Uterus (tissue), 4 donors: ENCODE results near the gene NPHP4. TPM values are rescaled to one million over a fixed set of nuclear protein-coding genes. Genes with fewer than 3 reads are reported as not detected.

ENCODE experiments used
- DNase-seq, 2 donors: peaks; one replicate each; pipeline ENCODE4 v3.0.0-alpha.2; 2019 to 2020
- H3K27ac ChIP-seq, 2 donors: fragments of 200-600 bp; sonication (generic); 1 replicate in 1 of 2; 2 replicates in 1 of 2; pipeline ENCODE4 v1.5.1; 2016 to 2018
- H3K27me3 ChIP-seq, 2 donors: fragments of 200-600 bp; sonication (generic); one replicate each; pipeline ENCODE4 v1.5.1; 2018 to 2019; ENCODE audit warnings: control low read depth in 1 of 2
- H3K36me3 ChIP-seq, 2 donors: fragments of 200-600 bp; sonication (generic); one replicate each; pipeline ENCODE4 v1.5.1; 2019; ENCODE audit warnings: control low read depth in 1 of 2
- H3K4me1 ChIP-seq, 2 donors: fragments of 200-600 bp; sonication (generic); one replicate each; pipeline ENCODE4 v1.5.1; 2018 to 2019; ENCODE audit warnings: control low read depth in 1 of 2
- H3K4me3 ChIP-seq, 2 donors: fragments of 200-600 bp; sonication (generic); 1 replicate in 1 of 2; 2 replicates in 1 of 2; pipeline ENCODE4 v1.5.1; 2018 to 2019; ENCODE audit warnings: mild to moderate bottlenecking in 1 of 2
- H3K9me3 ChIP-seq, 2 donors: fragments of 200-600 bp; sonication (generic); one replicate each; pipeline ENCODE4 v1.5.1; 2019; ENCODE audit warnings: control low read depth in 1 of 2
- CTCF ChIP-seq, 4 experiments: fragments of 200-600 bp in 2 of 4; fragments of 450-650 bp in 2 of 4; sonication (generic) in 2 of 4; IDR thresholded peaks; one replicate each; pipeline ENCODE4 v1.5.1; 2016 to 2019; ENCODE audit warnings: antibody characterized with exemption in 4 of 4, mild to moderate bottlenecking in 2 of 4, moderate library complexity in 1 of 4
- POLR2A ChIP-seq, 2 donors: fragments of 450-650 bp; IDR thresholded peaks; one replicate each; pipeline ENCODE4 v1.6.1; 2016; ENCODE audit warnings: antibody characterized with exemption in 2 of 2, mild to moderate bottlenecking in 1 of 2, moderate library complexity in 1 of 2
- intact Hi-C: fragments of 100-400 bp; cut with DNase I; formaldehyde crosslinking; loops from one replicate; pipeline ENCODE4 v1.15.1; 2023; ENCODE audit warnings: low total_unique reads
- total RNA-seq, 4 donors: library from RNA; depleted of rRNA in 3 of 4; stranded (reverse); fragments of >200 nt in 3 of 4; gene quantifications; one replicate each; pipeline versions ENCODE4 v1.1.0 to v1.2.4, GENCODE V29; 2014 to 2023
- donor health status: DM: yes; HTN: yes; CAD: no.

Gene NPHP4
- total RNA-seq, 4 donors from 2014 or later: 1.3 to 16.2 (median 7.0) TPM

- Histone ChIP-seq H3K9me3 (no peaks in the 10 kb centered on the region), H3K4me1 (no peaks in the 10 kb centered on the region), H3K27ac (no peak overlapping the region), H3K36me3 (no peaks in the 10 kb centered on the region), H3K27me3 (no peaks in the 10 kb centered on the region), H3K4me3 (no peak overlapping the region)
- TF ChIP-seq CTCF (IDR thresholded peaks at IDR 0.05): no peak
- no peak for TF ChIP-seq POLR2A (IDR thresholded peaks at IDR 0.05)
- DNase-seq: no peak
- intact Hi-C loops: no loop called here
These were observed 117.7 kb downstream of the NPHP4 start for GRCh38 chr1:5874416-5875110.

- no peak overlapping the region for H3K27ac ChIP-seq
- intact Hi-C loops: no loop called here
- no peak overlapping the region for H3K4me3 ChIP-seq
- H3K36me3 ChIP-seq: no peaks in the 10 kb centered on the region
- no peaks in the 10 kb centered on the region for H3K9me3 ChIP-seq
- DNase-seq: no peak
- no peaks in the 10 kb centered on the region for H3K27me3 ChIP-seq
- TF ChIP-seq POLR2A (IDR thresholded peaks at IDR 0.05): no peak
- no peak for TF ChIP-seq CTCF (IDR thresholded peaks at IDR 0.05)
- H3K4me1 ChIP-seq: no peaks in the 10 kb centered on the region
These were observed 118.7 kb downstream of the NPHP4 start for GRCh38 chr1:5873556-5873955.

DNA sequence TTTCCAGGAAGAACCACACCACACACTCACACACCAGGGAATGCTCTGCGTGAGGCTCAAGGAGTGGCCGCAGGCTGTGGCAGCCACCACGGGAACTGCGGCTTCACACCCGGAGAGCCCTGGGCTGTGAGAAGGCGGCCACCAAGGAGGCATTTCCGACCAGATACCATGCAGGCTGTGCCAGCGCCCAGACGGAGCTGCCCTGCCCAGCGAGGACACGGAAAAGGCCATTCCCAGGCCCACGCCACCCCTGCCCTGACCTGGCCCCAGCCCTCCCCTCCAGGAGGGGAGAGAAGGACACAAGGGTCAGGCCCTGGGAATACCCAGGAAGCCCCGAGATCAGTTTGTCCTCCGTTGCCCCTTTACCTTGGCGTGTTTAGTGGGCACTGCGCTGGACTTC lies 119.3 kb downstream of the NPHP4 start:
- Histone ChIP-seq H3K27me3 (no peaks in the 10 kb centered on the region), H3K9me3 (no peaks in the 10 kb centered on the region), H3K4me1 (no peaks in the 10 kb centered on the region), H3K27ac (no peak overlapping the region), H3K36me3 (no peaks in the 10 kb centered on the region), H3K4me3 (no peak overlapping the region)
- intact Hi-C loops: no loop called here
- TF ChIP-seq CTCF (IDR thresholded peaks at IDR 0.05) (no peak), POLR2A (IDR thresholded peaks at IDR 0.05) (no peak)
- DNase-seq: no peak

DNA sequence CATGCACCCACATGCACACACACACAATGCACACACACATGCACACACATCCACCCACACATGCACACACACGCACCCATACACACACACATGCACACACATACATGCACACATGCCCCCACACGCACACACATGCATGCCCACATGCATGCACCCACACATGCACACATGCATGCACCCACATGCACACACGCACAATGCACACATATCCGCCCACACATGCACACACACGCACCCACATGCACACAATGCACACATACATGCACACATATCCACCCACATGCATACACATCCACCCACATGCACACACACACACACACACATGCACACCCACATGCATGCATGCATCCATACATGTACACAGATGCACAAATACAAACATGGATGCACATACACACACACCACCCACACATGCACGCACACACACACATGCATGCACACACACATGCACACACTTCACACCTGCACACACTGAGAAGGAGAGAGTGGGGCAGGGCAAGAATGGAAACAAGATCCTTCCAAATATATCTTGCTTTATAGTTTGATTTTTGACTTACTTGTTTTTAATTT lies 123.2 kb downstream of the NPHP4 start:
- Histone ChIP-seq H3K4me1 (no peaks in the 10 kb centered on the region), H3K27me3 (no peaks in the 10 kb centered on the region), H3K27ac (no peak overlapping the region), H3K4me3 (no peak overlapping the region), H3K36me3 (no peaks in the 10 kb centered on the region), H3K9me3 (no peaks in the 10 kb centered on the region)
- TF ChIP-seq POLR2A (IDR thresholded peaks at IDR 0.05): no peak
- no peak for TF ChIP-seq CTCF (IDR thresholded peaks at IDR 0.05)
- DNase-seq: no peak
- intact Hi-C loops: no loop called here

DNA sequence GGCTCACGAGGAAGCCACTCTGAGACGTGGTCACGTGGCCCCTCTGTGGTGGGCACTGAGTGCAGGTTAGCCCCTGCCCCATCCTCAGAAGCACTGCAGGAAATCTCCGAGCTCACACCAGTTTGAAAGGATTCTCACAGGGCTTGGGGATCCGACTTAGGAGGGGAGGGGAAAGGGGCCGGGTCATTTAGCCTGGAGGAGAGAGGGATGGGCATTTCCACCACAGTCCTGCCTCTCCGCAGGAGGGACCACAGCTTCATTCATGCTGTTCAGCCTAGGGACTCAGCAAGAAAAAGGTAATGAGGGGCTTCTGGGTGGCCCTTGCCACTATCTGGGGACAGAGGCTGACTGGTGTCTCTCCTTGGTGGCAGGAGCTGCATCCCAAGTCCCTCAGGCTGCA lies 126.5 kb downstream of the NPHP4 start:
- Histone ChIP-seq H3K9me3 (no peaks in the 10 kb centered on the region), H3K4me3 (no peak overlapping the region), H3K27me3 (no peaks in the 10 kb centered on the region), H3K4me1 (no peaks in the 10 kb centered on the region), H3K27ac (no peak overlapping the region), H3K36me3 (no peaks in the 10 kb centered on the region)
- DNase-seq: no peak
- TF ChIP-seq CTCF (IDR thresholded peaks at IDR 0.05) (no peak), POLR2A (IDR thresholded peaks at IDR 0.05) (no peak)
- intact Hi-C loops: no loop called here
